NOMO-1 treated with DMSO at 0.1 percent for 48 hours (cell line): ENCODE results near the gene HAGH.

Source experiments
- DNase-seq: peaks from one replicate; lab custom pipeline; 2025; ENCODE audit not compliant: unreplicated experiment; lab: John Stamatoyannopoulos, UW

Gene HAGH

GRCh38 chr16:1763521-1764511 lies 62.8 kb downstream of the HAGH start:
- no peak for DNase-seq

- no peak for DNase-seq
Measured at GRCh38 chr16:1762879-1763520, 63.6 kb downstream of the HAGH start.

GRCh38 chr16:1762196-1762878 lies 64.3 kb downstream of the HAGH start:
- no peak for DNase-seq

- no peak for DNase-seq
Measured at GRCh38 chr16:1761751-1762150, 64.9 kb downstream of the HAGH start.

GRCh38 chr16:1760911-1761310 lies 65.7 kb downstream of the HAGH start:
- DNase-seq = no peak

- no peak for DNase-seq
Measured at GRCh38 chr16:1759511-1759910, 67.1 kb downstream of the HAGH start.

- no peak for DNase-seq
Measured at GRCh38 chr16:1758923-1759322, 67.7 kb downstream of the HAGH start.

- no peak for DNase-seq
Measured at GRCh38 chr16:1757714-1758461, 68.7 kb downstream of the HAGH start.
